Measurements from ENCODE around the gene MAP3K7. TPM values are rescaled to one million over a fixed set of nuclear protein-coding genes. Genes with fewer than 3 reads are reported as not detected.

The MAP3K7 gene
- total RNA-seq, 3 donors from 2014 or later (not counting 1 experiment from before 2014, with no cell fraction given), result 17.5 to 30.2 (median 27.5) TPM

- DNase-seq, result no peak
- Mint-ChIP-seq H3K4me3 (no peak overlapping the region), H3K4me1 (no peaks in the 10 kb centered on the region), H3K27me3 (ENCODE audit: low read depth in 2 of 2) (no peaks in the 10 kb centered on the region), H3K27ac (no peak overlapping the region), H3K9me3 (no peaks in the 10 kb centered on the region), H3K36me3 (peaks cover 41% of the 10 kb centered on the region)
- Histone ChIP-seq H3K27me3 (ENCODE audit: control insufficient read depth, insufficient read depth, low read length) (no peaks in the 10 kb centered on the region), H3K4me1 (ENCODE audit: control insufficient read depth, insufficient read depth, low read length) (no peaks in the 10 kb centered on the region), H3K9me3 (ENCODE audit: control insufficient read depth, insufficient read depth, low read length) (no peaks in the 10 kb centered on the region), H3K36me3 (ENCODE audit: control insufficient read depth, insufficient read depth, low read length) (peaks cover 76% of the 10 kb centered on the region), H3K4me3 (ENCODE audit: low read length) (no peak overlapping the region), H3K27ac (ENCODE audit: low read length) (no peak overlapping the region)
- no peak for TF ChIP-seq CTCF (IDR thresholded peaks at IDR 0.05)
- 96% methylated on average over 3 of the region's 3 CpGs for WGBS (ENCODE audit: insufficient coverage)
- intact Hi-C loops (cut with micrococcal nuclease), result no loop called here
- no peak for ATAC-seq
These were observed 41.4 kb downstream of the MAP3K7 start for GRCh38 chr6:90545448-90545847.

GRCh38 chr6:90544741-90545140, 42.1 kb downstream of the MAP3K7 start:
- Mint-ChIP-seq H3K27me3 (ENCODE audit: low read depth in 2 of 2) (no peaks in the 10 kb centered on the region), H3K4me3 (no peak overlapping the region), H3K36me3 (peaks cover 41% of the 10 kb centered on the region), H3K27ac (peak overlapping the region in 1 of 2 donors; percentile 11), H3K9me3 (no peaks in the 10 kb centered on the region), H3K4me1 (no peaks in the 10 kb centered on the region)
- Histone ChIP-seq H3K27me3 (ENCODE audit: control insufficient read depth, insufficient read depth, low read length) (no peaks in the 10 kb centered on the region), H3K4me1 (ENCODE audit: control insufficient read depth, insufficient read depth, low read length) (no peaks in the 10 kb centered on the region), H3K27ac (ENCODE audit: low read length) (no peak overlapping the region), H3K4me3 (ENCODE audit: low read length) (no peak overlapping the region), H3K36me3 (ENCODE audit: control insufficient read depth, insufficient read depth, low read length) (peaks cover 71% of the 10 kb centered on the region), H3K9me3 (ENCODE audit: control insufficient read depth, insufficient read depth, low read length) (no peaks in the 10 kb centered on the region)
- DNase-seq (no peak), ATAC-seq (no peak)
- intact Hi-C loops (cut with micrococcal nuclease), result no loop called here
- TF ChIP-seq CTCF (IDR thresholded peaks at IDR 0.05), result no peak
- WGBS (ENCODE audit: insufficient coverage), result 93% methylated on average over 3 of the region's 4 CpGs

GRCh38 chr6:90544081-90544480, 42.8 kb downstream of the MAP3K7 start:
- no peaks in the 10 kb centered on the region for H3K27me3 ChIP-seq (ENCODE audit: control insufficient read depth, insufficient read depth, low read length)
- ATAC-seq (no peak), DNase-seq (no peak)
- H3K27me3 Mint-ChIP-seq (ENCODE audit: low read depth in 2 of 2), result no peaks in the 10 kb centered on the region
- H3K9me3 Mint-ChIP-seq, result no peaks in the 10 kb centered on the region
- H3K36me3 Mint-ChIP-seq, result peaks cover 35% of the 10 kb centered on the region
- H3K4me3 ChIP-seq (ENCODE audit: low read length), result no peak overlapping the region
- H3K4me1 Mint-ChIP-seq, result no peaks in the 10 kb centered on the region
- H3K27ac Mint-ChIP-seq, result peak overlapping the region in 1 of 2 donors; percentile 0
- TF ChIP-seq CTCF (IDR thresholded peaks at IDR 0.05), result no peak
- peaks cover 74% of the 10 kb centered on the region for H3K36me3 ChIP-seq (ENCODE audit: control insufficient read depth, insufficient read depth, low read length)
- H3K27ac ChIP-seq (ENCODE audit: low read length), result no peak overlapping the region
- intact Hi-C loops (cut with micrococcal nuclease), result no loop called here
- H3K4me1 ChIP-seq (ENCODE audit: control insufficient read depth, insufficient read depth, low read length), result no peaks in the 10 kb centered on the region
- no peaks in the 10 kb centered on the region for H3K9me3 ChIP-seq (ENCODE audit: control insufficient read depth, insufficient read depth, low read length)
- no peak overlapping the region for H3K4me3 Mint-ChIP-seq

GRCh38 chr6:90541221-90541620, 45.7 kb downstream of the MAP3K7 start:
- Histone ChIP-seq H3K27ac (ENCODE audit: low read length) (no peak overlapping the region), H3K27me3 (ENCODE audit: control insufficient read depth, insufficient read depth, low read length) (no peaks in the 10 kb centered on the region), H3K9me3 (ENCODE audit: control insufficient read depth, insufficient read depth, low read length) (no peaks in the 10 kb centered on the region), H3K4me1 (ENCODE audit: control insufficient read depth, insufficient read depth, low read length) (no peaks in the 10 kb centered on the region), H3K4me3 (ENCODE audit: low read length) (no peak overlapping the region), H3K36me3 (ENCODE audit: control insufficient read depth, insufficient read depth, low read length) (peaks cover 49% of the 10 kb centered on the region)
- intact Hi-C loops (cut with micrococcal nuclease), result no loop called here
- Mint-ChIP-seq H3K27me3 (ENCODE audit: low read depth in 2 of 2) (no peaks in the 10 kb centered on the region), H3K4me1 (peaks cover 0 to 11% of the 10 kb centered on the region in 2 donors), H3K9me3 (no peaks in the 10 kb centered on the region), H3K4me3 (no peak overlapping the region), H3K27ac (no peak overlapping the region), H3K36me3 (peaks cover 28% of the 10 kb centered on the region)
- 100% methylated on average over 3 of the region's 3 CpGs for WGBS (ENCODE audit: insufficient coverage)
- DNase-seq (no peak), ATAC-seq (no peak)
- TF ChIP-seq CTCF (IDR thresholded peaks at IDR 0.05), result no peak
